CD4-positive, CD25-positive, alpha-beta regulatory T cell (primary cell): Measurements from ENCODE around the gene CRYGS. TPM values are rescaled to one million over a fixed set of nuclear protein-coding genes. Genes with fewer than 3 reads are reported as not detected.
"Not testable (repeated sequence)": the region's sequence is repeated elsewhere in the genome, so short reads cannot be mapped to it uniquely, and the experiment has no call there.

Source experiments
- ATAC-seq, 2 donors: fragments of 150-1000 bp; cut with Tn5 transposase; one replicate each; pipeline ENCODE4 v1.10.0; 2021; ENCODE audit warnings: low read depth in 2 of 2, moderate number of reproducible peaks in 2 of 2, moderate library complexity in 1 of 2
- DNase-seq, 3 donors: peaks; one replicate each; pipeline versions ENCODE4 v3.0.0 to v3.0.0-alpha.2; 2012 to 2022; ENCODE audit warnings: mixed read lengths in 1 of 3
- H3K27ac ChIP-seq: one replicate; pipeline ENCODE4 v1.7.0; 2013; ENCODE audit warnings: mild to moderate bottlenecking, low read length; ENCODE audit not compliant: insufficient read depth, poor library complexity, severe bottlenecking
- H3K27me3 ChIP-seq: one replicate; pipeline ENCODE4 v1.7.0; 2013; ENCODE audit warnings: low read length; ENCODE audit not compliant: control insufficient read depth, insufficient read depth
- H3K36me3 ChIP-seq: one replicate; pipeline ENCODE4 v1.7.0; 2013; ENCODE audit warnings: mild to moderate bottlenecking, low read length, moderate library complexity; ENCODE audit not compliant: control insufficient read depth, insufficient read depth
- H3K4me1 ChIP-seq: 2 replicates; pipeline ENCODE4 v1.7.0; 2013; ENCODE audit warnings: mild to moderate bottlenecking, low read length; ENCODE audit not compliant: insufficient read depth, control insufficient read depth, poor library complexity, severe bottlenecking
- H3K4me3 ChIP-seq: one replicate; pipeline ENCODE4 v1.7.0; 2013; ENCODE audit warnings: low read depth, mild to moderate bottlenecking, low read length, moderate library complexity
- H3K9me3 ChIP-seq, 2 experiments: 1 replicate in 1 of 2; 2 replicates in 1 of 2; pipeline ENCODE4 v1.7.0; 2013; ENCODE audit warnings: low read length in 2 of 2, mild to moderate bottlenecking in 1 of 2, moderate library complexity in 1 of 2; ENCODE audit not compliant: control insufficient read depth in 2 of 2
- H3K27ac Mint-ChIP-seq, 3 donors: one replicate each; pipeline ENCODE4 v1.8.0; 2020 to 2022; ENCODE audit warnings: mild to moderate bottlenecking in 3 of 3, mixed read lengths in 3 of 3, moderate library complexity in 2 of 3
- H3K27me3 Mint-ChIP-seq: one replicate; pipeline ENCODE4 v1.8.0; 2022; ENCODE audit warnings: mild to moderate bottlenecking, mixed read lengths
- H3K36me3 Mint-ChIP-seq: one replicate; pipeline ENCODE4 v1.8.0; 2020; ENCODE audit warnings: mixed read lengths
- H3K4me1 Mint-ChIP-seq, 4 donors: one replicate each; pipeline ENCODE4 v1.8.0; 2020 to 2022; ENCODE audit warnings: mixed read lengths in 4 of 4, mild to moderate bottlenecking in 1 of 4
- H3K4me3 Mint-ChIP-seq, 4 donors: one replicate each; pipeline ENCODE4 v1.8.0; 2020 to 2022; ENCODE audit warnings: mild to moderate bottlenecking in 4 of 4, mixed read lengths in 4 of 4, moderate library complexity in 3 of 4
- H3K9me3 Mint-ChIP-seq, 7 donors: one replicate each; pipeline ENCODE4 v1.8.0; 2020 to 2022; ENCODE audit warnings: mixed read lengths in 7 of 7, mild to moderate bottlenecking in 3 of 7, moderate library complexity in 2 of 7
- polyA plus RNA-seq, 4 donors: library from polyadenylated mRNA; unstranded; fragments of 300-500 nt; fragmentation: Illumina TruSeq; gene quantifications; one replicate each; pipeline ENCODE4 v1.2.3, GENCODE V29; 2021
- total RNA-seq: library from RNA; stranded (reverse); gene quantifications from one replicate; pipeline ENCODE4 v1.2.3, GENCODE V29; 2022

Gene CRYGS
- total and polyA plus RNA-seq, 5 donors from 2014 or later, result 0.36 to 2.1 (median 0.53) TPM; not detected in 2

- no peaks in the 10 kb centered on the region for H3K27me3 Mint-ChIP-seq
- ATAC-seq, result no peak
- peaks cover 10 to 19% (median 14%) of the 10 kb centered on the region in 4 donors for H3K4me1 Mint-ChIP-seq
- Histone ChIP-seq H3K9me3 (no peaks in the 10 kb centered on the region), H3K27me3 (no peaks in the 10 kb centered on the region), H3K4me1 (peaks cover 13% of the 10 kb centered on the region), H3K27ac (no peak overlapping the region), H3K4me3 (no peak overlapping the region), H3K36me3 (peaks cover 35% of the 10 kb centered on the region)
- no peaks in the 10 kb centered on the region for H3K9me3 Mint-ChIP-seq
- DNase-seq, result no peak
- H3K4me3 Mint-ChIP-seq, result no peak overlapping the region
- no peak overlapping the region for H3K27ac Mint-ChIP-seq
- peaks cover 29% of the 10 kb centered on the region for H3K36me3 Mint-ChIP-seq
These were observed 43.0 kb upstream of the CRYGS start for GRCh38 chr3:186587183-186587582.

DNA sequence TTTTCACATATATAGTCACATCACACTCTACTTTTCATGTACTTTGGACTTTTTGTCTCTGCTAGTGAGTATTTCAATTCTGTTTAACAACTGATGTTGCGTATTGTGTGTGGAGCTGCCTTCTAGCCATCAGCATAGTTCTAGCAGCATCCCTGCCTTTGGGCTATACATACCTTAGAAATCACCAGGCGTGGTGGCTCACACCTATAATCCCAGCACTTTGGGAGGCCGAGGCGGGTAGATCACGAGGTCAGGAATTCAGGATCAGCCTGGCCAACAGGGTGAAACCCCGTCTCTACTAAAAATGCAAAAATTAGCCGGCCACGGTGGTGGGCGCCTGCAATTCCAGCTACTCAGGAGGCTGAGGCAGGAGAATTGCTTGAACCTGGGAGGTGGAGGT lies 42.1 kb upstream of the CRYGS start:
- peaks cover 37% of the 10 kb centered on the region for H3K36me3 Mint-ChIP-seq
- H3K36me3 ChIP-seq, result peaks cover 44% of the 10 kb centered on the region
- not testable (repeated sequence) for ATAC-seq

DNA sequence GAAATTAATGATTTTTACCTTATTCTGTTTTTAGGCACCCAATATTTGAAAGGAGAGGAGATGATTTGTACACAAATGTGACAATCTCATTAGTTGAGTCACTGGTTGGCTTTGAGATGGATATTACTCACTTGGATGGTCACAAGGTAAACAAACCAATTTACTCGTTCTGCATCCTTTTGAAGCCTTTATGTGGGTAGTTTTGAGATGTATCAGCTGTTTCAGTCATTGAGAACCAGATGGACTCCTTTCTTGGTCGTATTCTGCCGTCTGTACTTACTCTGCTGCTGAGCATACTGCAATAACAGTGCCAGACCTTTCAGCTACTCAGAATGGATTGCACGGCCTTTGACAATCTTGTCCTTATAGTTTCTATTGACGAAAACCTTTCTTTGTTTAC lies 39.7 kb upstream of the CRYGS start:
- H3K4me1 Mint-ChIP-seq, result peaks cover 3 to 8% (median 5%) of the 10 kb centered on the region in 4 donors
- no peak for DNase-seq
- no peak for ATAC-seq
- no peak overlapping the region for H3K27ac Mint-ChIP-seq
- H3K27me3 Mint-ChIP-seq, result no peaks in the 10 kb centered on the region
- H3K27ac ChIP-seq, result no peak overlapping the region
- H3K36me3 ChIP-seq, result peaks cover 67% of the 10 kb centered on the region
- H3K36me3 Mint-ChIP-seq, result peaks cover 54% of the 10 kb centered on the region
- no peaks in the 10 kb centered on the region for H3K27me3 ChIP-seq
- H3K4me3 ChIP-seq, result no peak overlapping the region
- no peaks in the 10 kb centered on the region for H3K9me3 ChIP-seq
- no peak overlapping the region for H3K4me3 Mint-ChIP-seq
- H3K4me1 ChIP-seq, result no peaks in the 10 kb centered on the region
- no peaks in the 10 kb centered on the region for H3K9me3 Mint-ChIP-seq

More for the DNA sequence above, 42.1 kb upstream of the CRYGS start:
- H3K27ac ChIP-seq, H3K9me3 ChIP-seq, DNase-seq, H3K9me3 Mint-ChIP-seq, H3K27me3 ChIP-seq, H3K4me3 ChIP-seq, H3K4me3 Mint-ChIP-seq, H3K27me3 Mint-ChIP-seq: not testable (repeated sequence)
- H3K4me1 ChIP-seq, result peaks cover 13% of the 10 kb centered on the region
- peaks cover 10 to 19% (median 15%) of the 10 kb centered on the region in 4 donors for H3K4me1 Mint-ChIP-seq
- peak overlapping the region in 1 of 3 donors; percentile 18 for H3K27ac Mint-ChIP-seq

- Mint-ChIP-seq H3K27me3 (no peaks in the 10 kb centered on the region), H3K27ac (peak overlapping the region in 1 of 3 donors; percentile 49), H3K9me3 (no peaks in the 10 kb centered on the region), H3K4me3 (no peak overlapping the region), H3K36me3 (peaks cover 61% of the 10 kb centered on the region), H3K4me1 (peaks cover 3 to 10% (median 5%) of the 10 kb centered on the region in 4 donors)
- H3K9me3 ChIP-seq, result no peaks in the 10 kb centered on the region
- H3K27ac ChIP-seq, result no peak overlapping the region
- no peak for ATAC-seq
- no peak overlapping the region for H3K4me3 ChIP-seq
- no peaks in the 10 kb centered on the region for H3K4me1 ChIP-seq
- peaks cover 78% of the 10 kb centered on the region for H3K36me3 ChIP-seq
- no peak for DNase-seq
- no peaks in the 10 kb centered on the region for H3K27me3 ChIP-seq
These were observed 38.4 kb upstream of the CRYGS start for GRCh38 chr3:186582541-186582940.

GRCh38 chr3:186580785-186581184 lies 36.6 kb upstream of the CRYGS start:
- Histone ChIP-seq H3K9me3 (no peaks in the 10 kb centered on the region), H3K27ac (no peak overlapping the region), H3K36me3 (peaks cover 91% of the 10 kb centered on the region), H3K4me1 (no peaks in the 10 kb centered on the region), H3K27me3 (no peaks in the 10 kb centered on the region), H3K4me3 (no peak overlapping the region)
- no peak overlapping the region for H3K4me3 Mint-ChIP-seq
- no peak for ATAC-seq
- H3K27me3 Mint-ChIP-seq, result no peaks in the 10 kb centered on the region
- H3K36me3 Mint-ChIP-seq, result peaks cover 65% of the 10 kb centered on the region
- peaks cover 3 to 10% (median 7%) of the 10 kb centered on the region in 4 donors for H3K4me1 Mint-ChIP-seq
- no peaks in the 10 kb centered on the region for H3K9me3 Mint-ChIP-seq
- no peak for DNase-seq
- H3K27ac Mint-ChIP-seq, result no peak overlapping the region

- H3K36me3 ChIP-seq, result peaks cover 83% of the 10 kb centered on the region
- no peaks in the 10 kb centered on the region for H3K9me3 Mint-ChIP-seq
- no peak overlapping the region for H3K27ac ChIP-seq
- H3K4me1 ChIP-seq, result no peaks in the 10 kb centered on the region
- ATAC-seq, result no peak
- peaks cover 60% of the 10 kb centered on the region for H3K36me3 Mint-ChIP-seq
- no peaks in the 10 kb centered on the region for H3K27me3 ChIP-seq
- no peaks in the 10 kb centered on the region for H3K27me3 Mint-ChIP-seq
- H3K4me1 Mint-ChIP-seq, result peaks cover 9 to 28% (median 20%) of the 10 kb centered on the region in 4 donors
- no peak overlapping the region for H3K27ac Mint-ChIP-seq
- H3K9me3 ChIP-seq, result no peaks in the 10 kb centered on the region
- H3K4me3 Mint-ChIP-seq, result no peak overlapping the region
- H3K4me3 ChIP-seq, result no peak overlapping the region
- no peak for DNase-seq
These were observed 33.3 kb upstream of the CRYGS start for GRCh38 chr3:186577521-186577920.

GRCh38 chr3:186571644-186572013 lies 27.4 kb upstream of the CRYGS start:
- H3K36me3 ChIP-seq, result peaks cover 33% of the 10 kb centered on the region
- peak overlapping the region; percentile 96 for H3K27ac ChIP-seq
- no peaks in the 10 kb centered on the region for H3K9me3 Mint-ChIP-seq
- no peaks in the 10 kb centered on the region for H3K9me3 ChIP-seq
- peak overlapping the region in 2 of 3 donors; percentile 98 for H3K27ac Mint-ChIP-seq
- peaks cover 5% of the 10 kb centered on the region for H3K27me3 Mint-ChIP-seq
- DNase-seq (no peak), ATAC-seq (no peak)
- H3K4me1 ChIP-seq, result peaks cover 35% of the 10 kb centered on the region
- no peaks in the 10 kb centered on the region for H3K27me3 ChIP-seq
- H3K4me3 ChIP-seq, result peak overlapping the region; percentile 97
- peaks cover 29% of the 10 kb centered on the region for H3K36me3 Mint-ChIP-seq
- H3K4me1 Mint-ChIP-seq, result peaks cover 15 to 59% (median 39%) of the 10 kb centered on the region in 4 donors
- peak overlapping the region; percentile 92 to 99 (median 96) for H3K4me3 Mint-ChIP-seq

- H3K36me3 ChIP-seq, result peaks cover 27% of the 10 kb centered on the region
- peaks cover 15 to 64% (median 43%) of the 10 kb centered on the region in 4 donors for H3K4me1 Mint-ChIP-seq
- H3K4me3 ChIP-seq, result peak overlapping the region; percentile 97
- H3K36me3 Mint-ChIP-seq, result peaks cover 24% of the 10 kb centered on the region
- peaks cover 5% of the 10 kb centered on the region for H3K27me3 Mint-ChIP-seq
- H3K27ac Mint-ChIP-seq, result peak overlapping the region in 2 of 3 donors; percentile 98
- no peaks in the 10 kb centered on the region for H3K27me3 ChIP-seq
- no peaks in the 10 kb centered on the region for H3K9me3 ChIP-seq
- ATAC-seq, result no peak
- H3K4me1 ChIP-seq, result peaks cover 40% of the 10 kb centered on the region
- peak overlapping the region; percentile 96 for H3K27ac ChIP-seq
- H3K9me3 Mint-ChIP-seq, result no peaks in the 10 kb centered on the region
- peak in 1 of 3 donors; percentile 10 for DNase-seq
- peak overlapping the region; percentile 92 to 99 (median 96) for H3K4me3 Mint-ChIP-seq
These were observed 26.9 kb upstream of the CRYGS start for GRCh38 chr3:186570941-186571643.
